HepG2 (cell line): ENCODE results near the gene FSCN2. TPM values are rescaled to one million over a fixed set of nuclear protein-coding genes. Genes with fewer than 3 reads are reported as not detected.

Source experiments
- ATAC-seq: fragments of 200-7000 bp; cut with Tn5 transposase; 3 replicates; pipeline ENCODE4 v1.9.1; 2020; ENCODE audit warnings: mild to moderate bottlenecking, moderate library complexity
- BruUV-seq: library from RNA; stranded (reverse); fragments of 400-500 nt; replicated peaks from 2 replicates; lab custom pipeline; 2021; lab: Mats Ljungman, UMichigan
- CTCF ChIA-PET: fragments of 300-600 bp; formaldehyde crosslinking; extraction: SDS; loops from one replicate; lab custom pipeline; 2021; ENCODE audit warnings: low total read pairs, inconsistent platforms, low intra/inter-chr PET ratio; lab: Yijun Ruan, JAX
- POLR2A ChIA-PET: fragments of 350-600 bp; sonication (Branson Sonifier 250); formaldehyde crosslinking; loops from one replicate; lab custom pipeline; 2020; ENCODE audit warnings: antibody characterized with exemption, inconsistent platforms; lab: Yijun Ruan, JAX
- DNase-seq: peaks from one replicate; pipeline ENCODE4 v3.0.0-alpha.2; 2015; ENCODE audit warnings: low spot score
- FAIRE-seq: peaks from 3 replicates; lab custom pipeline; 2011; peaks lifted over from hg19 to GRCh38; lab: Jason Lieb, UNC
- H2AFZ ChIP-seq: one replicate; pipeline ENCODE4 v1.6.1; 2011; ENCODE audit warnings: low read length, inconsistent platforms
- H3K27ac ChIP-seq: fragments of 300-600 bp; 3 replicates; pipeline ENCODE4 v1.8.0; 2011; ENCODE audit warnings: mixed run types, mild to moderate bottlenecking, mixed read lengths, low read length, inconsistent platforms; ENCODE audit not compliant: insufficient read depth; ENCODE audit errors: extremely low read length
- H3K27me3 ChIP-seq, 2 experiments: fragments of 200-600 bp in 1 of 2; 2 replicates in 1 of 2; 3 replicates in 1 of 2; pipeline versions ENCODE4 v1.6.0 to v1.8.0; 2011; ENCODE audit warnings: low read length in 2 of 2, mild to moderate bottlenecking in 2 of 2, moderate library complexity in 2 of 2, inconsistent platforms in 1 of 2; ENCODE audit not compliant: insufficient read depth in 2 of 2, control insufficient read depth in 1 of 2
- H3K36me3 ChIP-seq, 2 experiments: fragments of 200-600 bp in 1 of 2; replicated peaks in 1 of 2; 2 replicates in 1 of 2; 3 replicates in 1 of 2; pipeline versions ENCODE4 v1.5.1 to v1.8.0; 2011; ENCODE audit warnings: low read length in 2 of 2, inconsistent platforms in 1 of 2; ENCODE audit not compliant: insufficient read depth in 2 of 2, control insufficient read depth in 1 of 2
- H3K4me1 ChIP-seq: 2 replicates; pipeline ENCODE4 v1.5.1; 2012; ENCODE audit warnings: low read length, inconsistent platforms; ENCODE audit not compliant: insufficient read depth
- H3K4me2 ChIP-seq: 2 replicates; pipeline ENCODE4 v1.6.0; 2011; ENCODE audit warnings: low read depth, low read length, inconsistent platforms
- H3K4me3 ChIP-seq, 3 experiments: fragments of 200-600 bp in 1 of 3; sonication (generic), shearing (Covaris generic) in 1 of 3; replicated peaks in 1 of 3; 2 replicates each; pipeline ENCODE4 v1.5.1; 2011 to 2016; ENCODE audit warnings: low read length in 3 of 3, inconsistent platforms in 2 of 3, low read depth in 2 of 3, mild to moderate bottlenecking in 2 of 3, control low read depth in 1 of 3, mixed read lengths in 1 of 3; ENCODE audit not compliant: insufficient read depth in 1 of 3
- H3K79me2 ChIP-seq: one replicate; pipeline ENCODE4 v1.6.1; 2011; ENCODE audit warnings: low read length, inconsistent platforms; ENCODE audit not compliant: insufficient read depth
- H3K9ac ChIP-seq: 2 replicates; pipeline ENCODE4 v1.6.0; 2011; ENCODE audit warnings: mild to moderate bottlenecking, low read depth, low read length, inconsistent platforms; ENCODE audit not compliant: insufficient read depth
- H3K9me3 ChIP-seq: 2 replicates; pipeline ENCODE4 v1.5.1; 2012; ENCODE audit warnings: mild to moderate bottlenecking, low read length
- H4K20me1 ChIP-seq: 2 replicates; pipeline ENCODE4 v1.6.0; 2011; ENCODE audit warnings: inconsistent platforms, mild to moderate bottlenecking, low read length, moderate library complexity; ENCODE audit not compliant: insufficient read depth
- ARHGAP35 ChIP-seq: sonication (generic); formaldehyde crosslinking; IDR thresholded peaks from 2 replicates; pipeline ENCODE4 v1.9.0; 2022; ENCODE audit warnings: mild to moderate bottlenecking, inconsistent platforms, moderate library complexity, missing genetic modification reagents, borderline replicate concordance
- GATAD1 ChIP-seq: IDR thresholded peaks from 2 replicates; pipeline ENCODE4 v1.6.1; 2016; ENCODE audit warnings: missing genetic modification reagents, missing compliant biosample characterization
- RBFOX2 ChIP-seq: fragments of 200-400 bp; formaldehyde crosslinking; IDR thresholded peaks from 2 replicates; pipeline ENCODE4 v1.6.1; 2017; ENCODE audit warnings: low read depth, mild to moderate bottlenecking, low read length
- SAP130 ChIP-seq: IDR thresholded peaks from 2 replicates; pipeline ENCODE4 v1.6.1; 2016; ENCODE audit warnings: low read depth
- SKI ChIP-seq: fragments of 450-650 bp; IDR thresholded peaks from one replicate; pipeline ENCODE4 v1.6.1; 2018; ENCODE audit warnings: mild to moderate bottlenecking; ENCODE audit not compliant: partially characterized antibody
- THRA ChIP-seq: sonication (generic); formaldehyde crosslinking; IDR thresholded peaks from 2 replicates; pipeline ENCODE4 v1.4.0; 2020; ENCODE audit warnings: missing genetic modification reagents, borderline replicate concordance
- ZNF10 ChIP-seq: sonication (generic); formaldehyde crosslinking; IDR thresholded peaks from 2 replicates; pipeline ENCODE4 v1.4.0; 2020; ENCODE audit warnings: mild to moderate bottlenecking, low read depth, missing genetic modification reagents, borderline replicate concordance
- ZNF33A ChIP-seq: sonication (generic); formaldehyde crosslinking; IDR thresholded peaks from 2 replicates; pipeline ENCODE4 v1.5.1; 2020; ENCODE audit warnings: missing genetic modification reagents, mild to moderate bottlenecking, moderate library complexity, borderline replicate concordance
- ZNF496 ChIP-seq: sonication (generic); formaldehyde crosslinking; IDR thresholded peaks from 2 replicates; pipeline ENCODE4 v1.8.1; 2023; ENCODE audit warnings: mild to moderate bottlenecking, moderate library complexity, missing genetic modification reagents; ENCODE audit not compliant: insufficient replicate concordance
- ZNF883 ChIP-seq: sonication (generic); formaldehyde crosslinking; IDR thresholded peaks from 2 replicates; pipeline ENCODE4 v1.5.1; 2020; ENCODE audit warnings: mild to moderate bottlenecking, missing genetic modification reagents; ENCODE audit errors: not compliant biosample characterization
- WGBS: methylation state at CpG from one replicate; pipeline ENCODE4 v1.1.6; 2017; ENCODE audit warnings: low lambda C conversion rate; 5-methylcytosine and 5-hydroxymethylcytosine counted together
- in situ Hi-C: cut with HindIII; loops from 2 replicates; pipeline ENCODE4 v1.10.0; 2017; ENCODE audit warnings: low pct_unique_long_range_greater_than_20kb; ENCODE audit not compliant: extremely low pct_ligation_motif_present
- intact Hi-C: fragments of 100-400 bp; cut with micrococcal nuclease; formaldehyde crosslinking; loops from one replicate; pipeline ENCODE4 v1.10.0; 2022; ENCODE audit not compliant: unreplicated experiment
- polyA plus RNA-seq, 8 experiments: library from polyadenylated mRNA; depleted of rRNA in 3 of 8; stranded (reverse) in 7 of 8; unstranded in 1 of 8; fragments of >200 nt; fragmentation: Illumina TruSeq in 4 of 8; extraction: Trizol in 4 of 8; gene quantifications; 2 replicates each; pipeline versions ENCODE4 v1.2.1 to v1.2.3, GENCODE V29; 2011 to 2016; ENCODE audit warnings: low read depth in 4 of 8, missing spikeins in 1 of 8, mixed read lengths in 1 of 8; ENCODE audit not compliant: insufficient read depth in 1 of 8
- total RNA-seq, 5 experiments: library from RNA; depleted of rRNA; stranded (reverse); fragments of >200 nt; fragmentation: Illumina TruSeq; extraction: Trizol; gene quantifications; 2 replicates each; pipeline ENCODE4 v1.2.3, GENCODE V29; 2016; ENCODE audit warnings: low read depth in 1 of 5
- TF ChIP-seq, protein P1 (sequence below): sonication (generic); formaldehyde crosslinking; IDR thresholded peaks from 2 replicates; pipeline ENCODE4 v1.5.1; 2020; ENCODE audit warnings: missing genetic modification reagents, mild to moderate bottlenecking, borderline replicate concordance
- TF ChIP-seq, protein P2 (sequence below): sonication (generic); formaldehyde crosslinking; IDR thresholded peaks from 2 replicates; pipeline ENCODE4 v1.9.0; 2022; ENCODE audit warnings: low read depth, missing genetic modification reagents
- TF ChIP-seq, protein P3 (sequence below): sonication (generic); formaldehyde crosslinking; IDR thresholded peaks from 2 replicates; pipeline ENCODE4 v1.9.0; 2021; ENCODE audit warnings: missing genetic modification reagents, mild to moderate bottlenecking, borderline replicate concordance

The FSCN2 gene
- total and polyA plus RNA-seq, 2 of the 13 experiments (the other 11 are each of a cell fraction or from before 2014, with no cell fraction given): 0.09 TPM; not detected in 1

DNA sequence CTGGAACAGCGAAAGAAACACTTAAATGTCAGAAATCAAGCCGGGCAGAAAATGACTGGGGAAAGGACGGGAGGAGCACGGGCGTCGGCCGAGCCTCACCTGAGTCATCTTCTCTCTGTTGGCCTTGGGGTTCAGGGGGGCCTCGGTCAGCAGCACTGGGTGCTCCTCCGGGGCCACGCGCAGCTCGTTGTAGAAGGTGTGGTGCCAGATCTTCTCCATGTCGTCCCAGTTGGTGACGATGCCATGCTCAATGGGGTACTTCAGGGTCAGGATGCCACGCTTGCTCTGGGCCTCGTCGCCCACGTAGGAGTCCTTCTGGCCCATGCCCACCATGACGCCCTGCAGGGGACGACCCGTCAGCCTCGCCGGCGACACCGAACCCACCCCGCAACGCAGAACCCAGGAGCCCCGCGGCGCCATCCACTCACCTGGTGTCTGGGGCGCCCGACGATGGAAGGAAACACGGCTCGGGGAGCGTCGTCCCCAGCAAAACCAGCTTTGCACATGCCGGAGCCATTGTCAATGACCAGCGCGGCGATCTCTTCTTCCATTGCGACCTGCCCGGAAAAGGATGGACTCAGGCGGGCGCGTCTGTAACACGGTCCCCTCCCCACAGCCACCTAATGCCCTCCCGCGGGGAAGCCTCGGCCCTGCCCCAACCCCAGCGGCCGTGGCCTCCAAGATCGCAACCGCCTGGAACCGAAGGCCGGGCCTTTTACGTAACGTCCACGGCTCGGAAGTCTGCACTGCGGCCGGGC lies 16.2 kb upstream of the FSCN2 start (continued):
- TF ChIP-seq, protein P1, sequence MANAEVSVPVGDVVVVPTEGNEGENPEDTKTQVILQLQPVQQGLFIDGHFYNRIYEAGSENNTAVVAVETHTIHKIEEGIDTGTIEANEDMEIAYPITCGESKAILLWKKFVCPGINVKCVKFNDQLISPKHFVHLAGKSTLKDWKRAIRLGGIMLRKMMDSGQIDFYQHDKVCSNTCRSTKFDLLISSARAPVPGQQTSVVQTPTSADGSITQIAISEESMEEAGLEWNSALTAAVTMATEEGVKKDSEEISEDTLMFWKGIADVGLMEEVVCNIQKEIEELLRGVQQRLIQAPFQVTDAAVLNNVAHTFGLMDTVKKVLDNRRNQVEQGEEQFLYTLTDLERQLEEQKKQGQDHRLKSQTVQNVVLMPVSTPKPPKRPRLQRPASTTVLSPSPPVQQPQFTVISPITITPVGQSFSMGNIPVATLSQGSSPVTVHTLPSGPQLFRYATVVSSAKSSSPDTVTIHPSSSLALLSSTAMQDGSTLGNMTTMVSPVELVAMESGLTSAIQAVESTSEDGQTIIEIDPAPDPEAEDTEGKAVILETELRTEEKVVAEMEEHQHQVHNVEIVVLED (CRISPR knock-in tag): no peak
- TF ChIP-seq, protein P2, sequence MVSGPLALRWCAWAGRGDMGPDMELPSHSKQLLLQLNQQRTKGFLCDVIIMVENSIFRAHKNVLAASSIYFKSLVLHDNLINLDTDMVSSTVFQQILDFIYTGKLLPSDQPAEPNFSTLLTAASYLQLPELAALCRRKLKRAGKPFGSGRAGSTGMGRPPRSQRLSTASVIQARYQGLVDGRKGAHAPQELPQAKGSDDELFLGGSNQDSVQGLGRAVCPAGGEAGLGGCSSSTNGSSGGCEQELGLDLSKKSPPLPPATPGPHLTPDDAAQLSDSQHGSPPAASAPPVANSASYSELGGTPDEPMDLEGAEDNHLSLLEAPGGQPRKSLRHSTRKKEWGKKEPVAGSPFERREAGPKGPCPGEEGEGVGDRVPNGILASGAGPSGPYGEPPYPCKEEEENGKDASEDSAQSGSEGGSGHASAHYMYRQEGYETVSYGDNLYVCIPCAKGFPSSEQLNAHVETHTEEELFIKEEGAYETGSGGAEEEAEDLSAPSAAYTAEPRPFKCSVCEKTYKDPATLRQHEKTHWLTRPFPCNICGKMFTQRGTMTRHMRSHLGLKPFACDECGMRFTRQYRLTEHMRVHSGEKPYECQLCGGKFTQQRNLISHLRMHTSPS (CRISPR knock-in tag): no peak
- TF ChIP-seq RBFOX2: peak; percentile 92

DNA sequence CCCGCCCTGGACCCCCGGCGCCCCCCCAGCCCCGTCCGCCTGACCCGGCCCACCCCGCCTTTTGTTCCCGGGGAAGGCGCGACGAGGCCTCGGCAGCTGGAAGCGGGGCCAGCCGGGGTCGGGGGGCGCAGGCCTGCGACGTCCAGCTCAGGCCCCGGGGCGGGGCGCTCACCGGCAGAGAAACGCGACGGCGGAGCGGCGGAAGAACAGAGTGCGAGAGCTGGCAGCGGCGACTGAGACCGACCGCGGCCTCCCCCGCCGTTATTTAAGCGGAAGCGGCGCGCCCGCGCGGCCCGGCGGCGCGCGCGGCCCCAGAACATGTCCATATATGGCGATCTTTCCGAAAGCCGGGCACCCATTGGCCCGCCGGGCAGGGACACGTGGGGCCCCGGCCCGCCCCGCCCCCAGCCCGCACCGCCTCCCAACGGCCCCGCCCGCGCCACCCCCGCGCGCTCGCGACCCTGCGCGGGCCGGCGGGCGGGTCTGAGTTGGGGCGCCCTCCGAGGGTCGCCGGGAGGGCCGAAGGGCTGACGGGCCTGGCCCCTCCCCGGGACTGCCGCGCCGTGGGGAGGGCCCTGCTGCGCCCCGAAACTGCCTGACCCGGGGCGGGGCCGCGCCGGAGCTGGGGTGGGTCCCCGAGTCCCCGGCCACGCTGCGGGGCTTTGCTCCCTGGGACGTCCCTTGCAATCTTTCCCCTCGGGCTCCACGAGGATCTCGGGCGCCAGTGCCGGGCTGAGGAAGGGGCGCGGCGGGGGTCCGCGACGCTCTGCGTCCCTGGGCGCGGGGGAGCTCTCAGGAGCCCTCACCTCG lies 15.4 kb upstream of the FSCN2 start, which contains the start of gene ACTG1:
TSS of gene ACTG1 (minus strand) at position 238 of the 810 bp plus-strand sequence. CDS start 445 bp downstream, outside the sequence.
- Histone ChIP-seq H3K9me3 (no peaks in the 10 kb centered on the region), H2AFZ (no peak within 1 kb of the TSS), H3K4me2 (peak within 1 kb of the TSS; percentile 97), H3K9ac (peak within 1 kb of the TSS; percentile 99), H3K79me2 (peaks cover 26% of the 10 kb centered on the region), H3K36me3 (peaks cover 14 to 23% of the 10 kb centered on the region in 2 experiments), H3K27me3 (no peaks in the 10 kb centered on the region; a peak in 1 of 5 replicates), H3K4me3 (peak within 1 kb of the TSS; percentile 67 to 90 (median 75)), H3K4me1 (peaks cover 60% of the 10 kb centered on the region), H4K20me1 (peaks cover 42% of the 10 kb centered on the region), H3K27ac (peak within 1 kb of the TSS; percentile 86)
- CTCF ChIA-PET: no interaction called here
- DNase-seq (peak; percentile 86), ATAC-seq (peak; percentile 21), FAIRE-seq (no peak)
- 0% methylated on average over 19 of the region's 111 CpGs for WGBS
- POLR2A ChIA-PET: interaction anchor here (0.5 to 4.3 kb wide), 21 partner anchors 10 to 290 kb away, joined by 3 to 27 read pairs (median 5); partner anchors contain the start of genes BAHCC1, CEP131, FAAP100 and MRPL12
- intact Hi-C loops (loop anchor here (10.0 kb wide), 1 partner anchor 118 kb away; the partner anchor contains the start of gene BAHCC1), in situ Hi-C loops (no loop called here)
- no TSS peak for BruUV-seq
- TF ChIP-seq SKI: peak; percentile 22
- peak; percentile 63 for TF ChIP-seq ARHGAP35 (CRISPR knock-in tag)
- TF ChIP-seq ZNF883 (CRISPR knock-in tag): no peak
- no peak for TF ChIP-seq ZNF496 (CRISPR knock-in tag)
- TF ChIP-seq, protein P3, sequence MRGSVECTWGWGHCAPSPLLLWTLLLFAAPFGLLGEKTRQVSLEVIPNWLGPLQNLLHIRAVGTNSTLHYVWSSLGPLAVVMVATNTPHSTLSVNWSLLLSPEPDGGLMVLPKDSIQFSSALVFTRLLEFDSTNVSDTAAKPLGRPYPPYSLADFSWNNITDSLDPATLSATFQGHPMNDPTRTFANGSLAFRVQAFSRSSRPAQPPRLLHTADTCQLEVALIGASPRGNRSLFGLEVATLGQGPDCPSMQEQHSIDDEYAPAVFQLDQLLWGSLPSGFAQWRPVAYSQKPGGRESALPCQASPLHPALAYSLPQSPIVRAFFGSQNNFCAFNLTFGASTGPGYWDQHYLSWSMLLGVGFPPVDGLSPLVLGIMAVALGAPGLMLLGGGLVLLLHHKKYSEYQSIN (CRISPR knock-in tag): no peak
- TF ChIP-seq THRA (CRISPR knock-in tag): peak; percentile 48; the same call in 1 of the 2 replicates
- no peak for TF ChIP-seq ZNF33A (CRISPR knock-in tag)
- peak; percentile 84 for TF ChIP-seq SAP130
- TF ChIP-seq ZNF10 (CRISPR knock-in tag): no peak
- no peak for TF ChIP-seq GATAD1 (CRISPR knock-in tag)
